Fibroblast of mammary gland (primary cell): Measurements from ENCODE around the gene INVS.

Source experiments
- DNase-seq: peaks from one replicate; pipeline ENCODE4 v3.0.0-alpha.2; 2010; ENCODE audit warnings: low read depth
- H3K4me3 ChIP-seq: 2 replicates; pipeline ENCODE4 v1.5.1; 2011; ENCODE audit warnings: low read depth, mild to moderate bottlenecking, low read length, moderate library complexity; ENCODE audit not compliant: control insufficient read depth
- TF ChIP-seq, protein P1 (sequence below): conservative IDR thresholded peaks from 2 replicates; pipeline ENCODE4 v1.5.1; 2011; ENCODE audit warnings: low read depth, low read length, inconsistent platforms; ENCODE audit not compliant: control insufficient read depth, insufficient read depth

INVS gene

DNA sequence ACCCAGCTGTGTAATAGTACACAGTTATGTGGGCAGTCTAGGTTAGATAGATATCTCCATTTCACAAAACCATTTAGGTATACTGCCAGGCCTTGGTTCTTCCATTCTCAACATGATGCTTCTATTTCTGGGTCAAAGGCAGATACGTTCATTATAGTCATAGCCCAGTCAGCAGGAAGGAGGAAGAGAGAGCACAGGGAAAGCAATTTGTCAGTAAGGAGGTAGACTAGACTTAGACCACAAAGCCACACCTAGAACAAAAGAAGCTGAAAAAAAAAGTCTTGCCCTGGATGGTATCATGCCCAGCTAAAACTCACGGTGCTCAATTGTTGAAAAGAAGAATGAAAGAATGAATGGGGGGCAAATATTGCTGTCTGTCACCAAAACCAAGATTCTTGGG is 7.6 kb downstream of the INVS start:
- H3K4me3 ChIP-seq = no peak overlapping the region
- TF ChIP-seq, protein P1, sequence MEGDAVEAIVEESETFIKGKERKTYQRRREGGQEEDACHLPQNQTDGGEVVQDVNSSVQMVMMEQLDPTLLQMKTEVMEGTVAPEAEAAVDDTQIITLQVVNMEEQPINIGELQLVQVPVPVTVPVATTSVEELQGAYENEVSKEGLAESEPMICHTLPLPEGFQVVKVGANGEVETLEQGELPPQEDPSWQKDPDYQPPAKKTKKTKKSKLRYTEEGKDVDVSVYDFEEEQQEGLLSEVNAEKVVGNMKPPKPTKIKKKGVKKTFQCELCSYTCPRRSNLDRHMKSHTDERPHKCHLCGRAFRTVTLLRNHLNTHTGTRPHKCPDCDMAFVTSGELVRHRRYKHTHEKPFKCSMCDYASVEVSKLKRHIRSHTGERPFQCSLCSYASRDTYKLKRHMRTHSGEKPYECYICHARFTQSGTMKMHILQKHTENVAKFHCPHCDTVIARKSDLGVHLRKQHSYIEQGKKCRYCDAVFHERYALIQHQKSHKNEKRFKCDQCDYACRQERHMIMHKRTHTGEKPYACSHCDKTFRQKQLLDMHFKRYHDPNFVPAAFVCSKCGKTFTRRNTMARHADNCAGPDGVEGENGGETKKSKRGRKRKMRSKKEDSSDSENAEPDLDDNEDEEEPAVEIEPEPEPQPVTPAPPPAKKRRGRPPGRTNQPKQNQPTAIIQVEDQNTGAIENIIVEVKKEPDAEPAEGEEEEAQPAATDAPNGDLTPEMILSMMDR = no peak
- no peak for DNase-seq

DNA sequence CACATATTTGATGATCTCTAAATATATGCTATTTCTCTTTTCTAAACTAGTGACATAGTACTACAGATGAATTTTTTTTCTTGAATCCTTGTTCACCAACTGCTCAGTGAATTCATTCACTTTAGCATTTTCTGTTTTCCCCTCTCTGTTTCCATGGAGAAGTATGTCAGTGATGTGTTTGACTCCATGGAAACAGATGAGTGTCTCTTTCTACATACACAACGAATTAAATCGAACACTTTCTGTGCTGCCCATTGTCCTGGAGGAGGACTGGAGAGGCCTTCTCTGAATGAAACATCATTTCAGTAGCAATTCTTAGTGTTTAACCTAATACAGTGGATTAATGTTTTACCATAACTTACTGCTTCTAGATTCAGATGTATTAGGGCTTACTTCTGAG is 9.5 kb downstream of the INVS start:
- peak; percentile 23 for DNase-seq
- TF ChIP-seq, protein P1 = no peak
- no peak overlapping the region for H3K4me3 ChIP-seq

DNA sequence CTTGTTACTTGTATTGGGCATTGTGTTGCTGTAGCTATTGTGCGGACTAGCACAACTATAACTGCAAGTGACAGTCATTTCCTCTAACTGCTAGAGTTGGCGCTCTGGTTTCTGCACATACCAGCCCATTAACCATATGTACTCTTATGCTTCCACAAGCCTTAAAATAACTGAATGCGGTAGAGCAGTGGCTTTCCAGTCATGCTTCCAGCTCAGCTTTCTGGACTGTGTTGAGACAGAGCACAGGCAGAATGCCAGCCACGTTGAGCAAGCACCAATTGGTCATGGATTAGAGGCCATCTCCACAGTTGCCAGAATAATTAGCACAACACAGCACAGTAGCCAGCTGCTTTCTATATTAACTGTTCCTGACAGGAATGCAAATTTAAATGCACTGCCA is 12.2 kb downstream of the INVS start:
- no peak overlapping the region for H3K4me3 ChIP-seq
- DNase-seq = peak; percentile 99
- TF ChIP-seq, protein P1 = no peak

DNA sequence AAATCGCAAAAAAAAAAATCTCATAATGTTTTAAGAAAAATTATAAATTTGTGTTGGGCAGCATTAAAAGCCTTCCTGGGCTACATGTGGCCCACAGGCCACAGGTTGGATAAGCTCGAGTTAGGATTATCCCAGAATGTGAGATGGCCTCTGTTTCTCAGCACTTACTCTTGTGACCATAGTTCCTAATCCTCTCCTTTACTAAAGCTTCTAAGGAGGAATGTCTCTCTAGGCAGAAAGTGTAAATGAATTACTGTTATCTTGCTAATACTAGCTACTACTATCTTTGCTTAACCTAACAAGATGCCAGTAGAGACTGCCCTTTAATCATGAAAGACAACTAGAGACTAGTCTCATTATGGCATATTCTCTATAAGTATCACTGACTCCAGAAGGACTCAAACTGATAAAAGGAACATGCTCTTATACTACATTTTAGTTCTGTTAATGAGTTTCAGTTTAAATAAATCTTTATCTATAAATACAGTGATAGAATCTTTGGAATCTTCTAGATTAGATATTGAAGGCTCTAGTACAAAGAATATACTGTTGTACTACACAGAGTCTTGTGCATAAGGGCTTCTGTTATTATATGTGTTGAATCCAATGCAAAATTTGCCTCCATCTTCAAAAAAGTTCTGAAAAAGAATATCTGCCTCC is 13.8 kb downstream of the INVS start:
- DNase-seq = no peak
- TF ChIP-seq, protein P1 = no peak
- H3K4me3 ChIP-seq = no peak overlapping the region

DNA sequence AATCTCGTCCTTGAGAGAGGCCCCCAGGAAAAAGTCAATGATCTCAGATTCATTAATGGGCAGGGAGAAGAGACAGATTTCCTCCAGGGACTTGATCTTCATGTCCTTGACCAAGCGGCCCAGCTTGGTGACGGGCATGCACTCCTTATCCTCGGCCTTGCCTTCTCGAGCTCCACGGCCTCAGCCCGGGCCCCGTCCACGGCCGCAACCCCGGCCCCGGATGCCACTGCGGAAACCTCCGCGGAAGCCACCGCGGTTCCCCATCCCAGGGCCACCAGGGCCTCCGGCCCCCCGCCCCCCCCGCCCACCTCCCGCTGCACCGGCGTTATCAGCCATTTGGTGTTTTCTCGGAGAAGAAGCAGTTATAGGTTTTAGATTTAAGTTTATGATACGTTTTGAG is 18.3 kb downstream of the INVS start:
- DNase-seq = no peak
- TF ChIP-seq, protein P1 = no peak
- H3K4me3 ChIP-seq = no peak overlapping the region

DNA sequence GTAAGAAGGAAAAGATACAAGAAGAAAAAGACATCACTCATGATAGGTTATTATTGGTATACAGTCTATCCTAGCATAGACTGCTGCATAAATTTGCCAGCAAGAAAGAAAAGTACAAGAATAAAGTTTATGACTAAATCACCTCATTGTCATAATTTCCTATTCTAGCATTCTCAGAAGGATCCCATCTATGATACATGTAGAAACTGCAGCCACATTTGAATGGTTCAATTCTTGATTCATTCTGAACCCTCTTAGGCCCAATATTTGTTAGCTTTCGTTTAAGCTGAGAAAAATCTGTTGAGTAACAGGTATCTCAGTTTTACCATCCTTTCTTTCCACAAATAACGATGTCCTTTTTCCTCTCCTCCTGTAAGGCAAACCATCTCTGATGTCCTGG is 21.2 kb downstream of the INVS start:
- H3K4me3 ChIP-seq = no peak overlapping the region
- no peak for DNase-seq
- TF ChIP-seq, protein P1 = no peak

DNA sequence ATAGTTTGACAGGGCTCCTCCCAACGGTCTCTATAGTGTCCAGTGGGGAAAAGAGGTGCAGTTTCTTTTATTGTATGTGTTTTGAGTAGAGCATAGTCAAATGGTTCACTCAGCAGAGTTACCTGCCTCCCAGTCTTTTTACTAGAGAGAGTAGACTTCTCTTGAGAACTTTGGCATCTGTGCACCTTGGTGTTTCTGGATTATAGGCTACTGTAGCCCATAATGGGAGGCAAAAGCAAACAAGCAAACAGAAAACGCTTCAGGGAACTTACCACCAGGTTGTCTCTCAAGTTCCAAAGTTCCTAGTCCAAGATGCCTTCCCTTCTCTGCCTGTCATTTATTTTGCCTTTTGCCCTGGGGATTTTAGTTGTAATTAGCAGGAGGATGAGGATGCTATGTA is 26.2 kb downstream of the INVS start:
- TF ChIP-seq, protein P1 = no peak
- H3K4me3 ChIP-seq = no peak overlapping the region
- DNase-seq = no peak
